OCI-LY3 (cell line): Measurements from ENCODE around the gene ANO4.

Experiments
- H2AFZ ChIP-seq: fragments of 200-600, 300-600 bp; shearing (Covaris generic); 2 replicates; pipeline ENCODE4 v1.6.0; 2014; ENCODE audit warnings: antibody characterized with exemption, low read depth, low read length
- H3K27ac ChIP-seq: fragments of 200-600, 300-600 bp; sonication (generic); 2 replicates; pipeline ENCODE4 v1.5.1; 2014; ENCODE audit warnings: mild to moderate bottlenecking, low read length, moderate library complexity, mixed read lengths
- H3K27me3 ChIP-seq: fragments of 200-600, 300-600 bp; sonication (generic); 2 replicates; pipeline ENCODE4 v1.6.1; 2014; ENCODE audit warnings: low read depth, low read length, mixed read lengths
- H3K36me3 ChIP-seq: fragments of 200-600, 300-600 bp; sonication (generic); replicated peaks from 2 replicates; pipeline ENCODE3; 2014; ENCODE audit warnings: low read depth, low read length, mixed read lengths
- H3K4me1 ChIP-seq: fragments of 300-600, 200-600 bp; sonication (generic); 2 replicates; pipeline ENCODE4 v1.6.1; 2014; ENCODE audit warnings: low read length, mixed read lengths
- H3K4me2 ChIP-seq: fragments of 200-600, 300-600 bp; sonication (generic); 2 replicates; pipeline ENCODE4 v1.6.1; 2014; ENCODE audit warnings: low read length, mixed read lengths
- H3K4me3 ChIP-seq: fragments of 300-600, 200-600 bp; sonication (generic); 2 replicates; pipeline ENCODE4 v1.5.1; 2014; ENCODE audit warnings: antibody characterized with exemption, mild to moderate bottlenecking, low read length, moderate library complexity
- H3K79me2 ChIP-seq: fragments of 300-600, 200-600 bp; shearing (Covaris generic); 2 replicates; pipeline ENCODE4 v1.6.1; 2014; ENCODE audit warnings: mild to moderate bottlenecking, low read length, mixed read lengths
- H3K9ac ChIP-seq: fragments of 300-600, 200-600 bp; shearing (Covaris generic); 2 replicates; pipeline ENCODE4 v1.6.0; 2014; ENCODE audit warnings: mild to moderate bottlenecking, low read length, moderate library complexity
- H3K9me3 ChIP-seq: fragments of 200-600, 300-600 bp; shearing (Covaris generic); 2 replicates; pipeline ENCODE4 v1.6.1; 2014; ENCODE audit warnings: low read length, mixed read lengths; ENCODE audit not compliant: insufficient read depth
- H4K20me1 ChIP-seq: fragments of 200-600, 300-600 bp; sonication (generic); 2 replicates; pipeline ENCODE4 v1.6.1; 2016; ENCODE audit warnings: low read length, mixed read lengths; ENCODE audit not compliant: insufficient read depth
- CTCF ChIP-seq: fragments of 200-600, 300-600 bp; sonication (generic); IDR thresholded peaks from 2 replicates; pipeline ENCODE4 v1.5.1; 2014; ENCODE audit warnings: antibody characterized with exemption, low read length, low read depth
- EZH2phosphoT487 ChIP-seq: fragments of 200-600 bp; shearing (Covaris generic); IDR thresholded peaks from 2 replicates; pipeline ENCODE4 v1.6.1; 2018; ENCODE audit warnings: antibody characterized with exemption, mixed run types, low read depth

ANO4 gene

GRCh38 chr12:100962086-100962712 lies 167.6 kb downstream of the ANO4 start:
- no peaks in the 10 kb centered on the region for H3K9me3 ChIP-seq
- H2AFZ ChIP-seq: no peak overlapping the region
- TF ChIP-seq EZH2phosphoT487 (no peak), CTCF (no peak)
- no peaks in the 10 kb centered on the region for H4K20me1 ChIP-seq
- H3K27me3 ChIP-seq: peaks cover 20% of the 10 kb centered on the region; the same call in 1 of the 2 replicates
- H3K4me3 ChIP-seq: no peak overlapping the region
- no peak overlapping the region for H3K4me2 ChIP-seq
- H3K36me3 ChIP-seq: no peaks in the 10 kb centered on the region
- H3K79me2 ChIP-seq: no peaks in the 10 kb centered on the region
- H3K4me1 ChIP-seq: peaks cover under 1% of the 10 kb centered on the region; the same call in 1 of the 2 replicates
- no peak overlapping the region for H3K27ac ChIP-seq
- no peak overlapping the region for H3K9ac ChIP-seq

GRCh38 chr12:100963381-100963780 lies 168.8 kb downstream of the ANO4 start:
- Histone ChIP-seq H3K79me2 (no peaks in the 10 kb centered on the region), H3K9me3 (no peaks in the 10 kb centered on the region), H3K27me3 (peaks cover 20% of the 10 kb centered on the region; the same call in 1 of the 2 replicates), H3K36me3 (no peaks in the 10 kb centered on the region), H3K27ac (no peak overlapping the region), H3K4me1 (no peaks in the 10 kb centered on the region), H3K4me3 (no peak overlapping the region), H3K4me2 (no peak overlapping the region), H3K9ac (no peak overlapping the region), H4K20me1 (no peaks in the 10 kb centered on the region), H2AFZ (no peak overlapping the region)
- TF ChIP-seq CTCF (no peak), EZH2phosphoT487 (no peak)

GRCh38 chr12:100964028-100964427 lies 169.5 kb downstream of the ANO4 start:
- H3K9ac ChIP-seq: no peak overlapping the region
- H3K36me3 ChIP-seq: no peaks in the 10 kb centered on the region
- H4K20me1 ChIP-seq: no peaks in the 10 kb centered on the region
- peaks cover 15% of the 10 kb centered on the region; the same call in 1 of the 2 replicates for H3K27me3 ChIP-seq
- H3K4me2 ChIP-seq: no peak overlapping the region
- H2AFZ ChIP-seq: no peak overlapping the region
- no peaks in the 10 kb centered on the region for H3K79me2 ChIP-seq
- H3K27ac ChIP-seq: no peak overlapping the region
- no peaks in the 10 kb centered on the region for H3K9me3 ChIP-seq
- no peak overlapping the region for H3K4me3 ChIP-seq
- no peak for TF ChIP-seq CTCF
- no peak for TF ChIP-seq EZH2phosphoT487
- no peaks in the 10 kb centered on the region for H3K4me1 ChIP-seq

- H3K36me3 ChIP-seq: no peaks in the 10 kb centered on the region
These were observed 172.6 kb downstream of the ANO4 start for GRCh38 chr12:100967189-100967588.

More at GRCh38 chr12:100967189-100967588, 172.6 kb downstream of the ANO4 start:
- Histone ChIP-seq H3K27me3 (peaks cover 6% of the 10 kb centered on the region; the same call in 1 of the 2 replicates), H3K9me3 (no peaks in the 10 kb centered on the region), H3K4me3 (no peak overlapping the region), H3K79me2 (no peaks in the 10 kb centered on the region), H3K27ac (no peak overlapping the region), H3K4me1 (no peaks in the 10 kb centered on the region), H2AFZ (no peak overlapping the region), H3K4me2 (no peak overlapping the region), H4K20me1 (no peaks in the 10 kb centered on the region), H3K9ac (no peak overlapping the region)
- no peak for TF ChIP-seq CTCF
- no peak for TF ChIP-seq EZH2phosphoT487
